ENCODE measurements around the gene PLPP4.

- TF ChIP-seq POLR2A (IDR thresholded peaks at IDR 0.05; ENCODE audit: low read depth, low read length) (no peak), CTCF (IDR thresholded peaks at IDR 0.05; ENCODE audit: extremely low read depth in 1 of 2, insufficient read depth in 1 of 2, low read depth in 1 of 2, low read length in 2 of 2) (no peak), POLR2AphosphoS5 (IDR thresholded peaks at IDR 0.05; ENCODE audit: insufficient read depth, low read depth, low read length) (no peak), MYC (IDR thresholded peaks at IDR 0.05; ENCODE audit: low read depth, low read length) (no peak), MAX (IDR thresholded peaks at IDR 0.05; ENCODE audit: insufficient read depth, insufficient read length) (no peak)
These were observed 177.6 kb downstream of the PLPP4 start for GRCh38 chr10:120634659-120635058.
